IgD-negative memory B cell (primary cell): ENCODE data around the gene MED23. TPM values are rescaled to one million over a fixed set of nuclear protein-coding genes. Genes with fewer than 3 reads are reported as not detected.

ENCODE experiments used
- H3K27ac Mint-ChIP-seq, 3 donors: one replicate each; pipeline ENCODE4 v1.8.0; 2020 to 2022; ENCODE audit warnings: mild to moderate bottlenecking in 3 of 3, mixed read lengths in 3 of 3, moderate library complexity in 1 of 3
- H3K27me3 Mint-ChIP-seq: one replicate; pipeline ENCODE4 v1.8.0; 2021; ENCODE audit warnings: mixed read lengths
- H3K36me3 Mint-ChIP-seq: one replicate; pipeline ENCODE4 v1.8.0; 2020; ENCODE audit warnings: mild to moderate bottlenecking, mixed read lengths
- H3K4me1 Mint-ChIP-seq, 3 donors: one replicate each; pipeline ENCODE4 v1.8.0; 2020 to 2022; ENCODE audit warnings: mixed read lengths in 3 of 3, mild to moderate bottlenecking in 1 of 3
- H3K4me3 Mint-ChIP-seq, 4 donors: one replicate each; pipeline ENCODE4 v1.8.0; 2020 to 2022; ENCODE audit warnings: mild to moderate bottlenecking in 4 of 4, mixed read lengths in 4 of 4, moderate library complexity in 3 of 4
- H3K9me3 Mint-ChIP-seq, 3 donors: one replicate each; pipeline ENCODE4 v1.8.0; 2020 to 2021; ENCODE audit warnings: mixed read lengths in 3 of 3, mild to moderate bottlenecking in 1 of 3
- polyA plus RNA-seq: library from polyadenylated mRNA; unstranded; fragments of 300-500 nt; fragmentation: Illumina TruSeq; gene quantifications from one replicate; pipeline ENCODE4 v1.2.3, GENCODE V29; 2021

MED23 gene
- polyA plus RNA-seq, 1 donor from 2014 or later, result 12.8 TPM

DNA sequence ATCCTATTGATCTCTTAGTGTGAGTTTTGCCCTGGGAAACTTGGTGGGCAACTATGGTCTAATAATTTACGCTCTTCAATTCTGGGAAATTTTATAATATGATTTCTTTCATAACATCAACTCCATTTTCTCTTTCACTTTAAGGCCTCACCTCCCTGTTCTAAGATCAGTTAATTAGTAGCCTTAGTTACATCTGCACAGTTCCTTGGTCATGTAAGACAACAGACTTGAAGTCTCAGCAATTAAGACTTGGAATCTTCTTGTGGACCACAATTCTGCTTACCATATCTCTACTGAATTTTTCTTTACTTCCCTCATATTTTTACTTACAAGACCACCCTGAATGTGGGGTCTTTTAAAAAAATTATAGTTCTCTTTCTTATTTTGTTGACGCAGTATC, 17.8 kb upstream of the MED23 start:
- Mint-ChIP-seq H3K4me1 (no peaks in the 10 kb centered on the region), H3K27ac (no peak overlapping the region), H3K9me3 (no peaks in the 10 kb centered on the region), H3K36me3 (no peaks in the 10 kb centered on the region), H3K27me3 (peaks cover 7% of the 10 kb centered on the region), H3K4me3 (no peak overlapping the region)

DNA sequence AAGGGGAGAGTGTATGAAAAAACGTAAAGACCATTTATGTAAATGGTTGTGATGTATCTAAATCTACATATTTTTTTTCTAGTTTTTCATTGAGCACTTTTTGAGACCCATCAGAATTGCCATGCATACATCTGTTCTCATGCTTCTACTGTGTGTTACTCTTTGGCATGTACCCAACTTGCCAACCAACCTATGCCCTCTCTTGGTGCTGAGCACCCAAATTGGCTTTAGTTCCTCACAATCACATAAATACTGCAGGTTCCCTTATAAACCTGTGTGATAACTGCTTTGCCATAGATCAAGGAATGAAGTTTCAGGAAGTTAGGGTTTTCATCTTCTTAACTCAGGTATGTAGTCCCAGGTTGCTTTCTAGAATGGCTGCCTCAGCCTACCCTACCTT, 16.9 kb upstream of the MED23 start:
- H3K36me3 Mint-ChIP-seq, result no peaks in the 10 kb centered on the region
- H3K27ac Mint-ChIP-seq, result no peak overlapping the region
- H3K4me3 Mint-ChIP-seq, result no peak overlapping the region
- no peaks in the 10 kb centered on the region for H3K4me1 Mint-ChIP-seq
- no peaks in the 10 kb centered on the region for H3K9me3 Mint-ChIP-seq
- peaks cover 8% of the 10 kb centered on the region for H3K27me3 Mint-ChIP-seq

DNA sequence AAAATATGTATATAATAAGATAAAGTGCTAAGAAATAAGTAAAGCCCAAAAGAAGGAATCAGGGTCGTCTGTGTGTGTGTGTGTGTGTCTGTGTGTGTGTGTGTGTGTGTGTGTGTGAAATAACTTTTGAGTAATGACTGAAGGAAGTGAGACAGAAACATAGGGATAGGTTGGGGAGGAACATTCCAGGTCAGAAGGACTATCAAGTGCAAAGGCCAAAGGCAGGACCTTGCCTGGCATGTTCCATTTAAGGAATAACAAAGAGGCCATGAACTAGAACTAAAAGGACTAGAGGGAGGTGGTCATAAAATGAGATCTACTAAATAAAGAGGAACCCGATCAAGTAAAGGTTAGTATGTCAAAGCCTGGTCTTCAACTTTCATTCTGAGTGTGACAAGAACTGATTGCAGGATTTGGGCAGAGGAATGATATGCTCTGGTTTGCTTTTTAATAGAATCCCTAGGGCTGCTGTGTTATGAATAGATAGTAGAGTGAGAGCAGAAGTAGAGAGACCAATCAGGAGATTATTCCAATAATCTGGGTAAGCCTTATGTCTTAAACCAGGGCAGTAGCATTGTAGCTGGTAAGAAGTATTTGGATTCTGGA, 15.9 kb upstream of the MED23 start:
- Mint-ChIP-seq H3K36me3 (no peaks in the 10 kb centered on the region), H3K4me3 (no peak overlapping the region), H3K4me1 (no peaks in the 10 kb centered on the region), H3K9me3 (no peaks in the 10 kb centered on the region), H3K27ac (no peak overlapping the region), H3K27me3 (peaks cover 6% of the 10 kb centered on the region)

DNA sequence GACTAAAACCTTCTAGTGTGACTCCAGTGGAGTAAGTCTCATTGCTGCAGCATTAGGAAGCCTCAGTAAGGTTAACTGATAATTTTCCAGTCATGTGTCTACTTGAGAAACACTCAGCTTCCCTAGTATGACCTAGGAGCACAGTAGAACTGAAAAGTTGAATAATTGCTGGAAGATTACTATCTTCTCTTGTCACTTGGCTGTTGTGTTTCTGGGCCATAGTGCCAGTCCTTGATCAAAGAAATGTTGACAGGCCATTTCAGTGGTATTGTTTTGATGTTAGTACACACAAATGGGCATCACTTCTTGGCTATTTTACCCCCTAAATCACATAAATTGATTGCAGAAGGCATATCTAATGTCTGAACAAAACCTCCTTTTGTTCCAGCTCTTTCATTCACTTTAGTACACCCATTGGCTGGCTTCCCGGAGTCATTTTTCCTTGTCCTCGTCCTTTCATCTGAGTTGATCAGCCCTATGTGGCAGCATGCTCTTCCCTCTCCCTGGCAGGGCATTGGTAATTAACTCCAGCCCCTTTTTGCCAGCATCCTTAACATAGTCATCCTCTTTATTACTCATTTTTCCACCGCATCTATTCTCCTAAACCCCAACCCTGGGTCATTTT, 15.1 kb upstream of the MED23 start:
- no peak overlapping the region for H3K4me3 Mint-ChIP-seq

DNA sequence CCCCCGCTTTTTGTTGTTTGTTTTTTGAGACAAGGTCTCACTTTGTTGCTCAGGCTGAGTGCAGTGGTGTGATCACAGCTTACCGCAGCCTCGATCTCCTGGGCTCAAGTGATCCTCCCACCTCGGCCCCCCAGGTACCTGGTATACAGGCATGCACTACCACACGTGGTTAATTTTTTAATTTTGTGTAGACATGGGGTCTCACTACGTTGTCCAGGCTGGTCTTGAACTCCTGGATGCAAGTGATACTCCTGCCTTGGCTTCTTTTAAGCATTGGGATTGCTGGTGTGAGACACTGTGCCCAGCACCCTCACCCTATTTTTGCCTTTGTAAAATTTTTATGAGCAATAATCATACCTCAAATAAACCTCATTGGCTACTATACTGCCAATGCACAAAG, 14.5 kb upstream of the MED23 start:
- Mint-ChIP-seq H3K9me3 (no peaks in the 10 kb centered on the region), H3K36me3 (peaks cover 1% of the 10 kb centered on the region), H3K27me3 (peaks cover 6% of the 10 kb centered on the region), H3K4me1 (peaks cover 0 to 4% (median 2%) of the 10 kb centered on the region in 3 donors), H3K4me3 (no peak overlapping the region), H3K27ac (no peak overlapping the region)

More for the DNA sequence above, 15.1 kb upstream of the MED23 start:
- Mint-ChIP-seq H3K9me3 (no peaks in the 10 kb centered on the region), H3K27me3 (peaks cover 4% of the 10 kb centered on the region), H3K4me1 (peaks cover 0 to 2% (median 1%) of the 10 kb centered on the region in 3 donors), H3K36me3 (peaks cover under 1% of the 10 kb centered on the region), H3K27ac (no peak overlapping the region)

DNA sequence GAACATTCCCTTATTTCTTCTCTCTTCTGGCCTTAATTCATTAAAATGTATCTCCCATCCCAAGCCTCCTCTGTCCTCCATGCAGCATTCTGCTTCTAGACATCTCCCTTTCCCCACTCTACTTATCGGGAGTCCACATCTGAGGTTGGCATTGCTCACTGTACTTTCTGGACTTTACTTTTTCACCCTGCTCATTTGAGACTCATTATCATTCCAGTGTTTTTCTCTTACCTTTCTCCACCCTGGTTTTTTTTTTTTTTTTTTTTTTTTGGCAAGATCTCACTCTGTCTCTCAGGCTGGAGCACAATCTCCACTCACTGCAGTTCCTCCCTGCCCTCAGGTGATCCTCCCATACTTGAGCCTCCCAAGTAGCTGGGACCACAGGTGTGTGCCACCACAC, 13.5 kb upstream of the MED23 start:
- Mint-ChIP-seq H3K36me3 (peaks cover 1% of the 10 kb centered on the region), H3K9me3 (no peaks in the 10 kb centered on the region), H3K27ac (no peak overlapping the region), H3K27me3 (peaks cover 6% of the 10 kb centered on the region), H3K4me1 (peaks cover 1 to 4% (median 2%) of the 10 kb centered on the region in 3 donors), H3K4me3 (no peak overlapping the region)

DNA sequence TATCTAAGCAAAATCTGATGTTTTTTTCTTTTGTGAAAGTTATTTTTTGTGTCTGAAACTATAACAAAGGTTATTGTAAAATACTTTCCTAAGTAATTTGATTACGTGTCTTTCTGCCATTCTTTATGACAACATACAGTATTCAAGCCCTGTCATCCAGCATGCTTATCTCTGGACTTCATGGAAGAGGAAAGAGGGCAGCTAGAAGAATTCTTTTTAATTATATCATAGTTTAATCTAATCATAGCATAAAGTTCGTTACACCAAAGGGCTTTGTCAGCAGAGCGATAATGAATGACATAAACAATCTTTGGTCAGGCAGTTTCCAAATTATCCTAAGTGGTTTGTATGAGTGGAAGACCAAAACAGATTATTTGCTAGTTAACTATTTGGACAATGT, 12.5 kb upstream of the MED23 start:
- no peak overlapping the region for H3K27ac Mint-ChIP-seq
- peaks cover 9% of the 10 kb centered on the region for H3K27me3 Mint-ChIP-seq
- no peaks in the 10 kb centered on the region for H3K9me3 Mint-ChIP-seq
- peaks cover 3% of the 10 kb centered on the region for H3K36me3 Mint-ChIP-seq
- no peak overlapping the region for H3K4me3 Mint-ChIP-seq
- H3K4me1 Mint-ChIP-seq, result peaks cover 9 to 11% (median 10%) of the 10 kb centered on the region in 3 donors

DNA sequence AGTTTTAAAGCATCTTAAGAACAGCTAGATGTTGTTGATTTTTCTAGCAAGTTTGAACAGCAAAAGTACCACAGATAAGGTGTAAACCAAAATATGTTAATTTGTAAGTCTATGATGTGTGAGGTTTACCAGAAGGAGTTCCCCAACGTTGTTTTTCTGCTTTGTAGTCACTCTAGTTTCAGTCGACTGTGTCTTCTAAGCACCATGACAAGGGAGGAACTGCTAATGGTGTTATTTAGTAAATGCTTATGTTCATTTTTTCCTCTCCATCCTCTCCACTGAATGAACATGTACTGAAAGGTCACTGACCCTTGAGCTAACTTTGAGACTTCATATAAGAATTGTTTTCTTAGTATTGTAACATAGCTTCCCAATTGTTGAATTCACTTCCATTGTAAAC, 12.1 kb upstream of the MED23 start:
- Mint-ChIP-seq H3K4me1 (peaks cover 10 to 14% (median 13%) of the 10 kb centered on the region in 3 donors), H3K36me3 (peaks cover 3% of the 10 kb centered on the region), H3K27me3 (peaks cover 9% of the 10 kb centered on the region), H3K27ac (no peak overlapping the region), H3K4me3 (no peak overlapping the region), H3K9me3 (no peaks in the 10 kb centered on the region)

DNA sequence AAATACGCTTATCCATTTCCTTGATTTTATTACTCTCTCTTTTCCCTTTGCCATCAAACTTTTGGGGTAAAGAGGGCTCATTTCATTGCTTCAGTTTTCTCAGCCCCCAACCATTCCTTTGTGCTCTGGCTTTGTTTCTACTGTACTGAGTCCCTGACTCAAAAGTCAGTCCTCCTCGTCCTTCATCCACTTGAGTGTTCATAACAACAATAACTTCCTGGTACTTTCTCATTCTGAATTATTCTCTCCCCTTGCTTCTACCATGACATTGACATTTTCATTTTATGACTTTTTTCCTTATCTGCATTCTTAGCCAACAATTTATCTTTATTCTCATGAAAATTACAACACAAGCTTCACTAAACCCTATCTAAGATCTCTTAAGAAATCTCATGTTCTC, 10.0 kb upstream of the MED23 start:
- H3K36me3 Mint-ChIP-seq, result peaks cover 3% of the 10 kb centered on the region
- peak overlapping the region in 1 of 4 donors; percentile 1 for H3K4me3 Mint-ChIP-seq
- H3K27ac Mint-ChIP-seq, result no peak overlapping the region
- peaks cover 13% of the 10 kb centered on the region for H3K27me3 Mint-ChIP-seq
- no peaks in the 10 kb centered on the region for H3K9me3 Mint-ChIP-seq
- H3K4me1 Mint-ChIP-seq, result peaks cover 13 to 15% (median 13%) of the 10 kb centered on the region in 3 donors

DNA sequence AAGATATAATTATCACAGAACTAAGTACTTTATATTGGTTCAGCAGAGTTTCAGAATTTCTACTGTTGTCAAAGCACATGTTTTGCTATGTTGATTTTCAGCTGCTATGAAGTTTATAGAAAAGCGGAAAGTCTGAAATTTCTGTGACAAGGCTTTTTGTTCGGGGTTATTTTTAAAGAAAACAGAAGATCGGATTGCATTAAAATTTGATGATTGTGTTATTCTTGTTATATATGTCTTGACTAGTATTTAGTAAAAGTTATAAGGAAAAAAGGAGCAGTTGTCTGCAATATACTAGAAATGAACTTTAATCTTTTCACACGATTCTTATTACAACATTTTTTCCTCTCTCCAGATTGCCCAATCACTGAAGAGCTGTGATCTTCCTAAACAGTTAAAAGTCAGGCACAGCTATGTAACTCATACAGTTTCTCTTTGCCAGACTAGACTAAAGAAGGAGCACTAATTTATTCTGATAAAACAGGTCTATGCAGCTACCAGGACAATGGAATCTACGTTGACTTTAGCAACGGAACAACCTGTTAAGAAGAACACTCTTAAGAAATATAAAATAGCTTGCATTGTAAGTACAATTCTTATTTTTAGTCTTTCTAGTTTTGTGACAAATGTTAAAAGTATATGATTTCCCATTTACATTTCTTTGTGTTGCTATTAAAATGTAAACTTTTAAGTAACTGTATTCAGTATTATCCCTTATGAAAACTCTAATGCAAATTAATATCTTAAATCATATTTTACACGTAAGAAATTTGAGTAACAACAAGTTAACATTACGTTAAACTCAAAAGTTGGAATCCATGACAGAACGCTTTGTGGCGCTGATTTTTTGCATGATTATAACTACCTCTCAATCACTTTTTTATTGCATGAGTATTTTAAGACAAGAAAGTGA, 9.1 kb upstream of the MED23 start, which contains the start of gene ENPP3:
TSS of gene ENPP3 (plus strand) at position 423 of the 913 bp plus-strand sequence. CDS start at position 506, 83 bp downstream.
- no peaks in the 10 kb centered on the region for H3K9me3 Mint-ChIP-seq
- H3K27ac Mint-ChIP-seq, result no peak within 1 kb of the TSS
- H3K4me3 Mint-ChIP-seq, result peak within 1 kb of the TSS in 1 of 4 donors; percentile 1
- H3K36me3 Mint-ChIP-seq, result peaks cover 3% of the 10 kb centered on the region
- peaks cover 13% of the 10 kb centered on the region for H3K27me3 Mint-ChIP-seq
- H3K4me1 Mint-ChIP-seq, result peaks cover 13 to 15% (median 13%) of the 10 kb centered on the region in 3 donors

DNA sequence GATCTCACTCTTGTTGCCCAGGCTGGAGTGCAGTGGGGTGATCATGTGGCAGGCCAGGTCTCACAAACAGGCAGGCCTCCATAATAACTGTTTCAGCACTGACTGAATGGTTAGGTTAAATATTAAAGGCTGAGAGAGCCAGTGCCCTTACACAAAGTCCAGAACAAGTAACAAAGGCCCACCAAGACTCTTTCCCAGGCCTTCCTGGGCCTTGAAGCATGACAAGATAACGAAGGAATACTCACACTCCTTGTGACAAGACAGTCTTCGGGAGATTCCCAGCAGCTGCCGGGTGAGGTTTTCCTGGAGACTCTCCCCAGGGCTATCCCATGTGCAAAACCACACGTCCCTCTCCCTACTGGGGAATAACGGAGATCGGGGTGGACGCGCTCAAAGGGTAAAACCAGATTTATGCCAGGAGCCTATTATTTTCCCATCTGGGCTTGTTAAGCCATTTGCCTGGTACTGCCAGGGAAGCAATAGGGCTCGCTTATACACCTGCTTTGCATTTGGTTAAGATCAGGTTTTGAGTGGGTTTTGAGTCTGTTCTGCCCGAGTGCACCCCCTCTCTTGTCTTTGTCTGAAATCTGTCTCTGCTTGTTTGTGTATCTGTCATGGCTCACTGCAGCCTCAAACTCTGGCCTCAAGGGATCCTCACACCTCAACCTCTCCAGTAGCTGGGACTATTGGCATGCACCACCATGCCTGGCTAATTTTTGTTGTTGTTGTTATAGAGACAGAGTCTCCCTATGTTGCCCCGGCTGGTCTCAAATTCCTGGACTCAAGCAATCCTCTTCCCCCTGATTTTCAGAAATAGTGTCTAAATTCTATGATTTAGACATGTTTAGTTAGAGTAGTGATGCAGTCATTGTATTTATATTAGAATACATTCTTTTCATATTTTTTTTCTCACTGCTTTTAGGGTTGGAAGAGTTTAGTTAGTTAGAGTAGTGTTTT, 7.6 kb upstream of the MED23 start:
- H3K27ac Mint-ChIP-seq, result no peak overlapping the region
- H3K4me1 Mint-ChIP-seq, result peaks cover 13 to 15% (median 13%) of the 10 kb centered on the region in 3 donors
- no peaks in the 10 kb centered on the region for H3K9me3 Mint-ChIP-seq
- peaks cover 11% of the 10 kb centered on the region for H3K27me3 Mint-ChIP-seq
- H3K36me3 Mint-ChIP-seq, result peaks cover 3% of the 10 kb centered on the region
- peak overlapping the region in 2 of 4 donors; percentile 80 to 84 for H3K4me3 Mint-ChIP-seq

DNA sequence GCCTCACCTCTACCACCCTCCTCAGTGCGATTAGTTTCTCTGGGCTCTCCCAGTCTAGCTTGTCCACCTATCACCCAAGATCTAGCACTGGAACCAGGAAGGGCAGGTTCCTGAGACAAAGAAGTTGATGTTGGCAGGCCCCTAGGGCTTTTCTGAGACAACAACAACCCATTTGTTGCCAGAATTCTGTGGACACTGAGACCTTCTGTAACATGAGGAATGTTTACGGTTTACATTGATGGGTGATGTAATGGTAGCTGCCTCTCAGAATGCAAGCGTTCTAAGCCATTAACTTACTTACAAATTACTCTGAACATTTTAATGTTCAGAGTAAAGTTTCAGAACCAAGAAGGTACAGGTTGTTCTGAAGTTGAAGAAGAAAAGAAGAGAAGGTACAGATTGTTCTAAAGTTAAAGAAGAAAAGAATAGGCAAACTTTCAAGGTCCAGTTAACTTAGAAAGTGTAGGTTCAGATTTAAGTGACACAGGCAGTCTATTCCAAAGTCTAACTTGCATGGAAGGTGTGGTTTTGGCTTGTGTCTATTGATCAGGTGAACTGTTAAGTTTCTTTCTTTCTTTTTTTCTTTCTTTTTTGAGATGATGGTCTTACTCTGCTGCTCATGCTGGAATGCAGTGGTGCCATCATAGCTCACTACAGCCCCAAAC, 3.7 kb upstream of the MED23 start:
- Mint-ChIP-seq H3K4me3 (peak overlapping the region in 1 of 4 donors; percentile 41), H3K36me3 (peaks cover 2% of the 10 kb centered on the region), H3K9me3 (no peaks in the 10 kb centered on the region), H3K27ac (peak overlapping the region in 1 of 3 donors; percentile 70), H3K4me1 (peaks cover 24 to 36% (median 27%) of the 10 kb centered on the region in 3 donors), H3K27me3 (peaks cover 7% of the 10 kb centered on the region)

DNA sequence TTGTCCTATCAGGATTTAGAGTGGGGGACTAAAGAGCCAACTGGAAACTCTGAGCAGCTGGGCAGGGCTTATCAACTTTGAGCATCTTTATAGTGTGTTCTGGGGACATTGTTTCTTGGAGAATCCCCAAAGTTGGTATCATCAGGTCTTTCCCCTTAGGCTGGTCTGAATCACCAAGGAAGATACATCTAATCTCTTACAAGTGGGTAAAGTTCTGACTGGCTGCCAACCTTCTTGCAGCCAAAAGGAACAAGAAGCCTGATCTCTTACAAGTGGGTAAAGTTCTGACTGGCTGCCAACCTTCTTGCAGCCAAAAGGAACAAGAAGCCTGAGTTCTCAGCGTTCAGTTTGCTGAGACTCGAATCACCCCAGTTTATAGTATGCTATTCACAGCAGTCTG, 1.6 kb upstream of the MED23 start:
- peak overlapping the region in 1 of 3 donors; percentile 58 for H3K27ac Mint-ChIP-seq
- no peaks in the 10 kb centered on the region for H3K36me3 Mint-ChIP-seq
- peaks cover 1% of the 10 kb centered on the region for H3K27me3 Mint-ChIP-seq
- peak overlapping the region in 1 of 4 donors; percentile 99 for H3K4me3 Mint-ChIP-seq
- peaks cover 18 to 30% (median 19%) of the 10 kb centered on the region in 3 donors for H3K4me1 Mint-ChIP-seq
- H3K9me3 Mint-ChIP-seq, result no peaks in the 10 kb centered on the region

DNA sequence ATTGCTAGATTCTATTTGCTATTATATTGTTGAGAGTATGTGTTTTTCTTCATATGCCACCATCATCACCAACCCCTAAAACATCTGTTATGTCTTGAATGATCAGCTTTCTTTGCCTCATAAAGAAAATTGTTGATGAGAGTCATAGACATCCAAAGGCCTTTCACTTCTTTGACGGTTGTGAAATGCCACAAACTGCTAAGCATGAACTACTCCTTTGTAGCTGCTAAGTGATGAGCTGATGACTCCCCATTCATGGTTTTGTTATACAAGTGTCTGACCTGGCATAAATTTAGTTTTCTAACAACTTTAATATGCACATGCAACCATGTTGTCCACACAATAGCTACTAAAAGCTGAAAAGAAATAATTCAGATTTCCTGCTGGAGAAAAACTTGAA, 684 bp upstream of the MED23 start:
- H3K27ac Mint-ChIP-seq, result peak overlapping the region in 2 of 3 donors; percentile 10 to 58
- no peaks in the 10 kb centered on the region for H3K36me3 Mint-ChIP-seq
- peaks cover 18 to 27% (median 19%) of the 10 kb centered on the region in 3 donors for H3K4me1 Mint-ChIP-seq
- H3K27me3 Mint-ChIP-seq, result peaks cover under 1% of the 10 kb centered on the region
- peak overlapping the region; percentile 97 to 99 (median 98) for H3K4me3 Mint-ChIP-seq
- no peaks in the 10 kb centered on the region for H3K9me3 Mint-ChIP-seq
